ENCODE data around the gene NMRK2.
"Not testable (repeated sequence)": the region's sequence is repeated elsewhere in the genome, so short reads cannot be mapped to it uniquely, and the experiment has no call there.

Gene NMRK2, protein sequence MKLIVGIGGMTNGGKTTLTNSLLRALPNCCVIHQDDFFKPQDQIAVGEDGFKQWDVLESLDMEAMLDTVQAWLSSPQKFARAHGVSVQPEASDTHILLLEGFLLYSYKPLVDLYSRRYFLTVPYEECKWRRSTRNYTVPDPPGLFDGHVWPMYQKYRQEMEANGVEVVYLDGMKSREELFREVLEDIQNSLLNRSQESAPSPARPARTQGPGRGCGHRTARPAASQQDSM

DNA sequence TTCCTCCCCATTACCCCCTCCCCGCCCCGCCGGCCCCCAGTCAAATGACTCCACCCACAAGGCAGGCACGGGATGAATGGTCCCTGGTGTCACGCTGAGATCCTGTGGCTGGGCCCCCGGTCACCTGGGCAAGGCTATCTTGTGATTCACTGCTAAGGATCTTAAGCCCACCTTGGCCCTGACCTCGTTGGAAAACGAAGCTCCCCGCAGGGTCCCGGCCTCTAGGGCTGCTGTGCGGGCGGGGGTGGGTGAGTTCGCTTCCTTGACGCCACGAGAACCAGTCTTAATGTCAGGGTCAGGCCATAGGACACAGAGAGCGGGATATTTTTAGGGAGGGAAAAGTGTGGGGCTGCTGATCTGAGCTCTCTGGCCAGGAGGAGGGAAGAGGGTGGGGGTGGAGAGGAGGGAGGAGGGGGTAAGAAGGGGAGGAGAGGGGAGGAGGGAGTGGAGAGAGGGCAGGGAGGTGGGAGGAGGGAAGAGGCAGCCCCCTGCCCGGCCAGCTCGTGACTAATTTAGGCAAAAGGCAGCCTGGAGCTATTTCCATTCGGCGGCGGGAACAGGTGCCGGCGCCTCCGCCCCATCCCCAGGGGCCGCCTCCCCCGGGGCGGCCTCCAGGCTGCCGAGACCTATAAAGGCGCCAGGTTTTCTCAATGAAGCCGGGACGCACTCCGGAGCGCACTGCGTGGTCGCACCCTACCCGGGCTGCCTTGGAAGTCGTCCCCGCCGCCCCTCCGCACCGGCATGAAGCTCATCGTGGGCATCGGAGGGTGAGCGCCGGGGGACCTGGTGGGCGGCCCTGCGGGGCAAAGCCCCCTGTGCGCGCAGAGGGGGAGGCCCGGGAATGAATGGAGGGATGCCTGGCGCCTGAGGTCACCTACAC lies at the start of gene NMRK2:
Gene NMRK2 (plus strand): TSS at position 139 of the 880 bp plus-strand sequence. CDS start 603 bp downstream, at position 742.
- DNase-seq (ENCODE audit: low spot score), result no peak

DNA sequence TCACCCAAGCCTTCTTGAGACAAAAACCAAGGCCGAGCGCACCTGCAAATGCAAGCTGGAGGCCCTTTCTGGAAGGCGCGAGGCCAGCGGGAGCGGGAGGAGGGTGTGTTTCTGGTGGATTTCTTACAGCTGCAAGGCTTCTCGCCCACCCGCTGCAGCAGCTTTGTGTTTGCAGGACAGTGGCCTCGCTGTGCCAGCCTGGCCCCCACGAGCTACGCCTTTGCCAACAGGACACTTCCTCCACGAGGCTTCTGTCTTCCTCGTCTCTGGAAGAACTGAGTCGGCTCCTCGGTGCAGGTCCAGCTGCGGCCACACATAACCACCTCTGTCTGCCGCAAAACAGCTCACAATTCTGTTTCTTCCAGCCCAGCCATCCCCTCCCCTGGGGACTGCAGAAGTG lies 42.3 kb upstream of the NMRK2 start:
- no peak for DNase-seq (ENCODE audit: low spot score)

DNA sequence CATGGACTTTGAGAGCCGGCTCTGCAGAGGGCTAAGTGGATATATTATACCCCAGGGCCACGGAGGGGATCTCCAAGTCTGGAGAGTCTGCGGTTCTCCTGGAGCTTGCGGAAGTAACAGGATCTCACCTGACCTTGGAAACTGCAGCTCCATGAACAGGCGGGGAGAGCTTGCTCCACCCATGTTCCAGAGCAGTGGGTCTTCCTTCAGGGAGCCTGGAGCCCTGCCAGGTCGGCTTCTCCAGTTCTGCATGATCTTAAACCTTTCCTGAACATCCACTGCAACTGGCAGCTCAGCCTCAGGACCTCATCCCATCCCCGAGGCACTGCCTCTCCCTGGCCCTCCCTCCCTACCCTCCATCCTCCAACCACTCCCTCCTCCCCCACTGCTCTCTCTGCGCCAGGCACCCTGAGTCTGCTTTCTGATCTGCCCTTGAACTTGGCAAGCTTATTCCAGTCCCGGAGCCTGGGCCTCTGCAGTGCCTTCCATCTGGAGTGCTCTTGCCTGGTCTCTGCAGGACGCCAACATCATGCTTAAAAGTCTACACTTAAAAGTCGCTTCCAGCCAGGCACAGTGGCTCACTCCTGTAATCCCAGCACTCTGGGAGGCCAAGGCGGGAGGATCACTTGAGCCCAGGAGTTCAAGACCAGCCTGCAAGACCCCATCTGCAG lies 39.2 kb upstream of the NMRK2 start:
- DNase-seq (ENCODE audit: low spot score), result no peak

DNA sequence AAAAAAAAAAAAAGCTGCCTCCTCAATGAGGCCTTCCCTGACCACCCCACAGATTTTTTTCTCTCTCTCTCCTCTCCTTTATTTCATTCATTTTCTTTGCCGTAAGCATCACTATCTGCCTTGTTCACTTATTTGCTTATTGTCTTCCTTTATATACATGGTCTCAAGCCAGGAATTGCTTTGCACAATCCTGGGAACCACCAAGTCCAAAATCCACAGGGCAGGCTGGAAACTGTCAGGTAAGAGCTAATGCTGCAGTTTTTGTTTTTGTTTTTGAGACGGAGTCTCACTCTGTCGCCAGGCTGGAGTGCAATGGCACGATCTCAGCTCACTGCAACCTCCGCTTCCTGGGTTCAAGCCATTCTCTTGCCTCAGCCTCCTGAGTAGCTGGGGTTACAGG lies 37.9 kb upstream of the NMRK2 start:
- DNase-seq (ENCODE audit: low spot score), result not testable (repeated sequence)

DNA sequence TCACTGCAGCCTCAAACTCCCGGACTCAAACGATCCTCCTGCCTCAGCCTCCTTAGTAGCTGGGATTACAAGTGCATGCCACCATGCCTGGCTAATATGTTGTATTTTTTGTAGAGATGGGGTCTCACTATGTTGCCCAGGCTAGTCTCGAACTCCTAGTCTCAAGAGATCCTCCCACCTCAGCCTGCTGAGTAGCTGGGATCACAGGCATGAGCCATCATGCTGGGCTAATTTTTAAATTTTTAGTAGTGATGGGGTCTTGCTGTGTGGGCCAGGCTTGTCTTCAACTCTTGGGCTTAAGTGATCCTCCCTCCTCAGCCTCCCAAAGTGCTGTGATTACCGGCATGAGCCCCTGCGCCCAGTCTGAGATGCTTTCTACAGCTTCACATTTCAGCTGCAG lies 37.1 kb upstream of the NMRK2 start:
- no peak for DNase-seq (ENCODE audit: low spot score)

DNA sequence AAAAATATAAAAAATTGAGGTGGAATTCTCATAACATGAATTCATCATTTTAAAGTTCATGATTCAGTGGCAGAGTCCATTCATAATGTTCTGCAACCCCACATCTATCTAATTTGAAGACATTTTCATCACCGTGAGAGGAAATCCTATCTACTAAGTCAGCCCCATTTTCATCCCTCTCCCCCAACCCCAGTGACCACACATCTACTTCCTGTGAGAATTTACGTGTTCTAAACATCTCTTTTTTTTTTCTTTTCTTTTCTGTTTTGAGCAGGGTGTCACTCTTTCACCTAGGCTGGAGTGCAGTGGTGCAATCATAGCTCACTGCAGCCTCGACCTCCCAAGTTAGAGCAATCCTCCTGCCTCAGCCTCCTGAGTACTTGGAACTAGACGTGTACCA lies 34.9 kb upstream of the NMRK2 start:
- DNase-seq (ENCODE audit: low spot score), result no peak

DNA sequence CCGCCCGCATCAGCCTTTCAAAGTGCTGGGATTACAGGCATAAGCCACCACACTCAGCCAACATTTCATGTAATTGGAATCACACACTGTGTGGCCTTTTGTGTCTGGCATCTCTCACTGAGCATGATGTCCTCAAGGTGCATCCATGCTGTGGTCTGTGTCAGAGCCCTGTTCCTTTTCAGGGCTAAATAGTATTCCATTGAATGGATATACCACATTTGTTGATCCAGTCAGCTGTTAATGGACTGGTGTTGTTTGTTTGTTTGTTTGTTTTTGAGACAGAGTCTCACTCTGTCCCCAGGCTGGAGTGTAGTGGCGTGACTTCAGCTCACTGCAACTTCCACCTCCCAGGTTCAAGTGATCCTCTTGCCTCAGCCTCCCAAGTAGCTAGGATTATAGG lies 34.4 kb upstream of the NMRK2 start:
- no peak for DNase-seq (ENCODE audit: low spot score)

DNA sequence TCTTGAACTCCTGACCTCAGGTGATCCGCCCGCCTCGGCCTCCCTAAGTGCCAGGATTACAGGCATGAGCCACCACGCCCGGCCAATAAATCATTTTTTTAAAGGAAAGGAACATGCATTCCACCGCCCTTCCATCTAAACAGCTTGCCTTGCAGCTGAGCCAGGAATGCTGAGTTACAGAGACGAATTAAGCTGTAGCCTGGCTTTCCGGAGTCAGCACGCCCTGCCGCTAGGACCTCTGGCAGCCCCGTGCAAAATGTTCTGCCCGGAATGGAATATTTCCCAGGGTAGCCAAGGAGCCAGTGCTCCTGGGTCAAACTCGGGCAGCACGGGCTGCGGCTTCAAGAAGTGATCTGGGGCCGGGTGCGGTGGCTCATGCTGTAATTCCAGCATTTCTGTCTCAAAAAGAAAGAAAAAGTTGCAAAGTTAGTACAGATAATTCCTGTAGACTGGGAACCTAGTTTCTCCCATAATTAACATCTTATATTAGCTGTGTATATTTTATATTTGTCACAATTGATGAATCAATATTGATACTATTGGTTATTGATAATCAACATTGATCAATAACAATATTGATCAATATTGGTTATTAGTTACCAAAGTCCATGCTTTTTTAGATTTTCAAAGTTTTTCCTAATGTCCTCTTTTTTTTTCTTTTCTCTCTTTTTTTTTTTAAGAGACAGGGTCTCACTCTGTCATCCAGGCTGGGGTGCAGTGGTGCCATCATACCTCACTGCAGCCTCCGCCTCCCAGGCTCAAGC lies 33.2 kb upstream of the NMRK2 start:
- no peak for DNase-seq (ENCODE audit: low spot score)

DNA sequence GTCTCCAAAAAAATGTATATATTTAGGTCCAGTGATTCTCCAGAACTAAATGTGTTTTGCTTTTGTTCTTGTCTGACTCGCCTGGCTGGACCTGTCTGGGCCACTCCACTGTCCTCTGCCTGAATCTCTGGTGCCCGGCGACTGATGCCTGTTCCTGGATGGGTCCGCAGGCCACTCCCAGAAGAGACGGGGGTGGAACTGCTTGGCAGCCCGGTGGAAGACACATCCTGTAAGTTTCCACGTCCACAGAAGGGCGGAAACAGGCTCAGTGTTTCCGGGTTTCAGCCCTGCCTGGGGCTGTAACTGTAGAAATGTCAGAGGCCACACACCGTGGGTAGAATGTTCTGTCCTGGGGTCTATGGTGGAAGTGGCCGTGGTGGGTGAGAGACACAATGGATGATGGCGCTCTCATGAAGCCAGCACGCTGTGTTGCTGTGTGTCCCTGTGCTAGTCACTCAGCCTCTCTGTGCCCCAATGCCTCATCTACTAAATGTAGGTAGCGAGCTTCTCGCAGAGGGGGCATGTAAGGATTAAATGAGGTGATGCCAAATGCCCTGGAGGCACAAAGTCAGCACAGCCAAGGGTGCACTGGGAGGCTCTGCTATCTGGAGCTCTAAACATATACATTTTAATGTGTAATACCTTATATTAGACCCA lies 30.4 kb upstream of the NMRK2 start:
- DNase-seq (ENCODE audit: low spot score), result peak; percentile 2

DNA sequence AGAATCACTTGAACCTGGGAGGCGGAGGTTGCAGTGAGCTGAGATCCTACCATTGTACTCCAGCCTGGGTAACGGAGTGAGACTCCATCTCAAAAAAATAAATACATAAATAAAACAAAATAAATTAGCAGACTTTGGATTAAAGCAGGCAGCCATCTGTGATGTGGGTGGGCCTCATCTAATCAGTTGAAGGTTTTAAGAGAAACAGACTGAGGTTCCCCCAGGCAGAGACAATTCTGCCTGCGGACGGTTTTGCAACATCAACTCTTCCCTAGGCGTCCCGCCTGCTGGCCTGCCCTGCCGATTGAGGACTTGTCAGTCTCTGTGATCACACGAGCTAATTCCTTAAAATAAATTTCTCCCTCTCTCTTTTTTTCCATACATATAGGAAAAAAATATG lies 28.6 kb upstream of the NMRK2 start:
- DNase-seq (ENCODE audit: low spot score), result no peak

DNA sequence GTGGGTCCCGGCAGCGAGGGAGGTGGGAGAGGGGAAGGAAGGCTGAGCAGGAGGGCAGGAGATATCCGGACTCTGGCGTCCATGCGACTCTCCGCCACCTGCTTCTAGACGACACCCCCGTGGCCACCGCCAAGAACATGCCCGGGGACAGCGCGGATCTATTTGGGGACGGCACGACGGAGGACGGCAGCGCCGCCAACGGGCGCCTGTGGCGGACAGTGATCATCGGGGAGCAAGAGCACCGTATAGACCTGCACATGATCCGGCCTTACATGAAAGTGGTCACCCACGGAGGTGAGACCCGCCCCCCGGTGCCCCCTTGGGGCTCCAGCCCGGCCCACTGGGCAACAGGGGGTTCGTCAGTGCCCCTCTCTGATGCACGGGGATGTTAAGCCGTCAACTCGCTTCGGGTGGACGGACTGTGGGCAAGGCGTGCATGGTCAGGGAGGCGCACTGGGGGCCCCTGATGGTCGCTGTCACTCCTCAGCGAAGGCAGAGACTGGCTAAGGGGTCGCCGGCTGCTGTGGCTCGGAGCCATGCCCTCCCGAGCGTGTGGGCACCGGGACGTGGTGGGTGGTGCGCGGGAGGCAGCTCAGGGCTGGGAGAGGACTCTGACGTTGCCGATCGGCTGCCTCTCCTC lies 25.1 kb upstream of the NMRK2 start:
- no peak for DNase-seq (ENCODE audit: low spot score)

DNA sequence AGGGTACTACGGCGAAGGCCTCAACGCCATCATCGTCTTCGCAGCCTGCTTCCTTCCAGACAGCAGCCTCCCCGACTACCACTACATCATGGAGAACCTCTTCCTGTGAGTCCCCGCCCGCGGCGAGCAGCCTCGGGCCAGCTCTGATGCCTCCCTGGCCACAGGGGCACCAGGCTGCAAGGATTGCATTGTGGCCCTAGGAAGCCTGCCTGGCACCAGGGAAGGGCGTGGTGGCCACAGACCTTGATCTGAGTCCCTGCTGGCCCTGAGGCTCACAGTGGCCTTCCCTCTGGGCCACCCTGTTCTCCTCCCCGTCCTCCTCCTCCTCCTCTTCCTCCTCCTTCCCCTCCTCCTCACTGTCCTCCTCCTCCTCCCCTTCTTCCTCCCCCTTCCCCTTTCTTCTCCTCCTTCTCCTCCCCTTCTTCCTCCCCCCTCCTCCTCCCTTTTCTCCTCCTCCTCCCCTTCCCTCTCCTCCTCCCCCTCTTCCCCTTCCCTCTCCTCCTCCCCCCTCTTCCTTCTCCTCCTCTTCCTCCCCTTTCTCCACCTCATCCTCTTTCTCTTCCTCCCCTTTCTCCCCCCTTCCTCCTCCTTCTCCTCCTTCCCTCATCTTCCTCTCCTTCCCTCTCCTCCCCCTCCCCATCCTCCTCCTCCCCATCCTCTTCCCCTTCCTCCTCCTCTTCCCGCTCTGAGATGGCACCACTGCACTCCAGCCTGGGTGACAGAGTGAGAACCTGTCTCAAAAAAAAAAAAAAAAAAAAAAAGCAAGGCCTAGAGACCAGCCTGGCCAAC lies 24.4 kb upstream of the NMRK2 start:
- no peak for DNase-seq (ENCODE audit: low spot score)

DNA sequence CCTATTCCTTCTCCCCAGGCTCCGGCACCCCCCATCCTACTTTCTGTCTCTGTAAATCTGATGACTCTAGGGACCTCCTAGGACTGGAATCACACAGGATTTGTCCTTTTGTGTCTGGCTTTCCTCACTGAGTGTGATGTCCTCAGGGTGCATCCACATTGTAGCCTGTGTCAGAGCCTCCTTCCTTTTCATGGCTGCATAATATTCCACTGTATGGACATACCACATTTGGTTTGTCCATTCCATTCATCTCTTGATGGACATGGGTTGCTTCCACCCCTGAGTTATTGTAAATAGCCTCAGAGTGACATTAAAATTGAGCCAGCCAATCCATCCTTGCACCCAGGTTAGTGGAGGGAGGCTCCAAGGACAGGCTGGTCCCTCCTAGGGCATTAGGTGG lies 22.8 kb upstream of the NMRK2 start:
- no peak for DNase-seq (ENCODE audit: low spot score)

DNA sequence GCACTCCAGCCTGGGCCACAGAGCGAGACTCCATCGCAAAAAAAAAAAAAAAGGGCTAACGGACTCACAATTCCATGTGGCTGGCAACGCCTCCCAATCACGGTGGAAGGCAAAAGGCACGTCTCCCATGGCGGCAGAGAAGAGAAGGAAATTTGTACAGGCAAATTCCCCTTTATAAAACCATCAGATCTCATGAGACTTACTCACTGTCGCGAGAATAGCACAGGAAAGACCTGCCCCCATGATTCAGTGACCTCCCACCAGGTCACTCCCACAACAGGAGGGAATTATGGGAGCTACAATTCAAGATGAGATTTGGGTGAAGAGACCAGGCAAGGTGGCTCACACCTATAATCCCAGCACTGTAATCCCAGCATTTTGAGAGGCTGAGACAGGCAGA lies 18.7 kb upstream of the NMRK2 start:
- DNase-seq (ENCODE audit: low spot score), result no peak

DNA sequence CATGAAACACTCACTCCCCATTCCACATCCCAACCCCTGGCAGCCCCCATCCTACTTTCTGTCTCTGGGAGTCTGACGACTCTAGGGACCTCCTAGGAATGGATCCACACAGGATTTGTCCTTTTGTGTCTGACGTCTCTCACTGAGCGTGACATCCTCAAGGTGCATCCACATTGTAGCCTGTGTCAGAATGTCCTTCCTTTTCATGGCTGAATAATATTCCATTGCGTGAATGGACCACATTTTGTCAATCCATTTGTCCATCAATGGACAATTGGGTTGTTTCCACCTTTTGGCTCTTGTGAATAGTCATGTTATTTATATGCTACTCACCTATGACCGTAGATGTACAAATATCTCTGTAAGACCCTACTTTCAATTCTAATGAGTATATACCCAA lies 16.8 kb upstream of the NMRK2 start:
- no peak for DNase-seq (ENCODE audit: low spot score)

DNA sequence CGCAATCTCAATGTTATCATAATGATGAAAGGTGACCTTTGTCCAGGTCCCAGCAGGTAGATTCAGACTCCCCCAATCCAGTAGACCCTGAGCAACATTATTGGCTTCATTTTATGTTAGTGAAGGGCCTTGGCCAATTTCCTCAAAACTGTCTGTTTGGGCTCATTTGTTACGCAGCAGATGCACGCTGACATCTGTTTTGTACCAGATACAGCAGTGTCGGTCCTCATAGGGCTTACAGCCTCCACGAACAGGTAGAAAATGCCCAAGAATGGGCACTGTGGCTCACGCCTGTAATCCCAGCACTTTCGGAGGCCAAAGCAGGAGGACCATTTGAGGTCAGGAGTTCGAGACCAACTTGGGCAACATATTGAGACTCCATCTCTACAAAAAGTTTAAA lies 13.1 kb upstream of the NMRK2 start:
- no peak for DNase-seq (ENCODE audit: low spot score)

DNA sequence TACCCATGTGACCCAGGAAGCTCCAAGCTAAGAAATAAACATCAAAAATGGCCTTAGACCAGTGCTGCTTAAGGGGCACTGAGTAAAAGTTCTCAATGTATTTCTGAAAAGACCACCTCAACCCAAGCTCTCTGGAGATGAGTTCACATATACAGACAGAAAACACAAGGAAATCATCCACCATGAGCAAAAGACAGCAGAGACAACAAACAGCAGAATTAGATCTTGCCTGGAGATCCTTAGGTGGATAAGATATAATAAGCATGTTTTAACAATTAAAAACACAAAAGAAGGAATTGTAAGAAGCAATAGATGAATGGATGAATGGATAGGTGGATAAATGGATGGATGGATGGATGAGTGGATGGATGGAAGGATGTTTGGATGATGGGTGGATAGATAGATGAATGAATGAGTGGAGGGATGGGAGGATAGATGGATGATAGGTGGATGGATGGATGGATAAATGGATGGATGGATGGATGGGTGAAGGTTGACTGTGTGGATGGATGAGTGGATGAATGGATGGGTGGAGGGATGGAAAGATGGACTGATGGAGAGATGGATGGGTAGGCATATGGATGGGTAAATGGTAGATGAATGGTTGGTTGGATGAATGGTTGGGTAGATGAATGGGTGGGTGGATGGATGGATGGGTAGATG lies 9.6 kb upstream of the NMRK2 start:
- DNase-seq (ENCODE audit: low spot score), result no peak

DNA sequence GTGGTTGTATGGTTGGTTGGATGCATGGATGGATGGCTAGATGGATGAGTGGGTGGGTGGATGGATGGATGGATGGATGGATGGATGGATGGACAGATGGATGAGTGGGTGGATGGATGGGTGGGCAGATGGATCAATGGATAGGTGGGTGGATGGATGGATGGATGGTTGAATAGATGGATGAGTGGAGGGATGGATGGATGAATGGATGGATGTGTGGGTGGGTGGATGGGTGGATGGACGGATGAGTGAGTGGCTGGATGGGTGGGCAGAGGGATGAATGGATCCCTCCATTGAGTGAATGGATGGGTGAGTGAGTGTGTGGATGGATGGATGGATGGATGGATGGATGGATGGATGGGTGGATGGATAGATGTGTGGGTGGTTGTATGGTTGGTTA lies 9.0 kb upstream of the NMRK2 start:
- no peak for DNase-seq (ENCODE audit: low spot score)

DNA sequence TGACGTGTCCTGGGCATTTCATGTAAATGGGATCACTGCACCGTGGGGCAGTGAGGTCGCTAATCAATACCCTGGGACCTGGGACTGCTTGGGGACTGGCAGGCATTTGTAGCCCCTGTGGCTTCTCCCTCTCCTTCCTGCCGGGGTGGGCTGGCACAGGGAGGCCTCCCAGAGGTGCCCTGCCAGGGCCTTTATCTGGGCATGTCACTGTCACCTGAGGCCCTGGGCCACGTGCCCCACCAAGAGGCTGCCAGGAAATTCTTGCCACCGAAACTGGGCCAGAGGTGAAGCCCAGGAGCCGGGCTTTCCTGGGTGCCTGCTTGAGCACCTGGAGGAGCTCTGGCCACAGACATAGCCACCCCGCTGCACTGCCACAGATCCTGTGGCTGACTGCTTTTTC lies 1.8 kb upstream of the NMRK2 start:
- no peak for DNase-seq (ENCODE audit: low spot score)

Data from GM03348 (cell line).